Measurements from ENCODE around the gene SLC44A5. TPM values are rescaled to one million over a fixed set of nuclear protein-coding genes. Genes with fewer than 3 reads are reported as not detected.

SLC44A5 gene
- total and polyA plus RNA-seq, 2 experiments from 2014 or later, result 3.3 to 11.7 TPM

- Histone ChIP-seq H2AFZ (peak overlapping the region; percentile 99), H3K27me3 (ENCODE audit: insufficient read depth) (peaks cover 68% of the 10 kb centered on the region), H3K79me2 (replicated peaks; ENCODE audit: insufficient read depth) (no peaks in the 10 kb centered on the region), H3K4me2 (peak overlapping the region; percentile 96), H3K9me2 (ENCODE audit: insufficient read depth) (no peaks in the 10 kb centered on the region), H4K20me1 (replicated peaks; ENCODE audit: insufficient read depth) (0 out of 2 replicates have a peak, but pooled peaks cover 10% of the 10 kb centered on the region), H3K27ac (ENCODE audit: low read depth) (no peak overlapping the region), H3F3A (replicated peaks; ENCODE audit: low read depth) (no peaks in the 10 kb centered on the region), H3K4me1 (ENCODE audit: insufficient read depth) (peaks cover 9% of the 10 kb centered on the region; the same call in 1 of the 2 replicates), H3K36me3 (ENCODE audit: insufficient read depth) (no peaks in the 10 kb centered on the region), H3K4me3 (peak overlapping the region; percentile 90)
- H3K9me3 Mint-ChIP-seq, result no peaks in the 10 kb centered on the region
- ATAC-seq (peak; percentile 68), DNase-seq (ENCODE audit: low spot score) (peak; percentile 55)
- H3K4me3 Mint-ChIP-seq, result peak overlapping the region; percentile 79
- H3K36me3 Mint-ChIP-seq (ENCODE audit: low read depth), result no peaks in the 10 kb centered on the region; the same call in 2 of the 3 replicates
- peaks cover 44% of the 10 kb centered on the region for H3K27me3 Mint-ChIP-seq (ENCODE audit: insufficient read depth, low read depth, poor library complexity)
- no peak overlapping the region for H3K27ac Mint-ChIP-seq
- TF ChIP-seq EZH2phosphoT487 (IDR thresholded peaks at IDR 0.05; ENCODE audit: unreplicated experiment) (no peak), REST (IDR thresholded peaks at IDR 0.05; ENCODE audit: unreplicated experiment) (no peak), CREB1 (CRISPR knock-in tag; IDR thresholded peaks at IDR 0.05; ENCODE audit: low read depth) (no peak), ETS1 (IDR thresholded peaks at IDR 0.05) (no peak), NANOG (IDR thresholded peaks at IDR 0.05; ENCODE audit: borderline replicate concordance) (no peak), JUNB (IDR thresholded peaks at IDR 0.05; ENCODE audit: unreplicated experiment) (no peak), EZH2 (IDR thresholded peaks at IDR 0.05; ENCODE audit: low read depth, unreplicated experiment) (no peak), ZNF331 (CRISPR knock-in tag; IDR thresholded peaks at IDR 0.05; ENCODE audit: low read depth) (no peak), CTCF (conservative IDR thresholded peaks at IDR 0.05; ENCODE audit: low read depth in 2 of 2) (no peak), STAT1 (IDR thresholded peaks at IDR 0.05; ENCODE audit: unreplicated experiment) (no peak), POLR2AphosphoS5 (IDR thresholded peaks at IDR 0.05; ENCODE audit: low read depth) (no peak), ZNF462 (CRISPR knock-in tag; IDR thresholded peaks at IDR 0.05) (no peak), ZNF114 (CRISPR knock-in tag; IDR thresholded peaks at IDR 0.05) (no peak)
- peaks cover 13% of the 10 kb centered on the region; the same call in 2 of the 3 replicates for H3K4me1 Mint-ChIP-seq
Observed at GRCh38 chr1:75615613-75616435, 4.9 kb upstream of the SLC44A5 start.
